ENCODE data around the gene TUBA1C.
"Not testable (repeated sequence)": the region's sequence is repeated elsewhere in the genome, so short reads cannot be mapped to it uniquely, and the experiment has no call there.

Gene TUBA1C

DNA sequence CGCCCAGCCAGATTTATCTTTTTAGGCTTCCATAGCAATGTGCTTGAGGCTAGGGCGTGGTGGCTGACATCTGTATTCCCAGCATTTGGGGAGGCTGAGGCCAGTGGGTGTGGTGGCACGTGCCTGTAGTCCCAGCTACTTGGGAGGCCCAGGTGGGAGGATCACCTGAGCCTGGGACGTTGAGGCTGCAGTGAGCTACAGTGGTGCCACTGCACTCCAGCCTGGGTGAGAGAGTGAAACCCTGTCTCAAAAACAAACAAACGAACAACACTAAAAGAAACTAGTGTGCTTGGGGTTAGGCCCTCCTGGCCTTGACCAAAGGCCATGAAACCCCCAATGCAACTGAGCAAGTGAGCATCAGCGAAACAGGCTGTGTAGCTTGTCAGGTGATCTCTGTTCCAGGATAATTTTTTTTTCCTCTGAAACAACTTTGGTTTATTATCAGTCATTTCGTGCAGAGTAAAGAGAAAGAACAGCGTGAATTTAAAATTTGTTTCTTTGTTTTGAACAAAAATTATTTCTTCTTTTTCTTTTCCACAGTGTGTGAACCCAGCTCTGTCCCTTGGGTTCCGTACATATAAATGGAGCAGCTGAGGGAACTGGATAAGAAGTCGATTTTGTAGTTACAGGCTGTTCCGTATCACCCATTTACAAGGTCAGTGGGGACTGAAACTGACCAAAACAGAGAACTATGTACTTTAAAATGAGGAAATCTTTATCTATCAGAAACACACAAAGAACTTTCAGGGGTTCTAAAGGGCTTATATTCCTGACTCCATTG is 8.8 kb upstream of the TUBA1C start:
- no peak for DNase-seq (ENCODE audit: low read depth in 2 of 2)

DNA sequence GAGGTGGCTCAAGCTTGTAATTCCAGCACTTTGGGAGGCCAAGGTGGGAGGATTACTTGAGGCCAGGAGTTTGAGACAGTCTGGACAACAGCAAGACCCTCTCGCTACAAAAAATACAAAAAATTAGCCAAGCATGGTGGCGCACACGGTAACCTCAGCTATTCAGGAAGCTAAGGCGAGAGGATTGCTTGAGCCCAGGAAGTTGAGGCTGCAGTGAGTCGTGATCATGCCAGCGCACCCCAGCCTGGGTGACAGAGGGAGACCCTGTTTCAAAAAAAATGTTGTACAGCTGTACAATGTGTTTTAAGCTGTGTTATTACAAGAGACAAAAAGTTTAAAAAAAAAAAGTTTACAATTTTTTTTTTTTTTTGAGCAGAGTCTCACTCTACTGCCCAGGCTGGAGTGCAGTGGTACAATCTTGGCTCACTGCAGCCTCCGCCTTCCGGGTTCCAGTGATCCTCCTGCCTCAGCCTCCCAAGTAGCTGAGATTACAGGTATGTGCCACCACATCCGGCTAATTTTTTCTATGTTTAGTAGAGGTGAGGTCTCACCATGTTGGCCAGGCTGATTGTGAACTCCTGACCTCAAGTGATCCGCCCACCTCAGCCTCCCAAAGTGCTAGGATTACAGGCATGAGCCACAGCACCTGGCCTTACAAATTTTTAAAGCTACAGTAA is 7.2 kb upstream of the TUBA1C start:
- DNase-seq (ENCODE audit: low read depth in 2 of 2), result not testable (repeated sequence)

DNA sequence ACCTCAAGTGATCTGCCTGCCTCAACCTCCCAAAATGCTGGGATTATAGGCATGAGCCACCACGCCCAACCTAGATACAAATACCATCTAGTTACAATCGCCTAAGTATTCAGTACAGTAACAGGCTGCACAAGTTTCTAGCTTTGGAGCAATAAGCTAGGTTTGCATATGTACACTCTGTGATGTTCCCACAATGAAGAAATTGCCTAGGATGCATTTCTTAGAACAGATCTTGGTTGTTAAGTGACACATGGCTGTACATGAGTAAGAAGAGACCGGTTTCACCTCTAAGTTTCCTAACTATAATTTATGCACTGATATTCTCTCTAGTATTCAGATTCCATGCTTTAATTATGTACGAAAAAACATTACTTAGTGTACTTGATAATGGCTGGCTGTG is 5.4 kb upstream of the TUBA1C start:
- DNase-seq (ENCODE audit: low read depth in 2 of 2), result no peak

GRCh38 chr12:49260166-49260565 is 4.7 kb upstream of the TUBA1C start:
- DNase-seq (ENCODE audit: low read depth in 2 of 2), result no peak

GRCh38 chr12:49260571-49261363 is 4.1 kb upstream of the TUBA1C start:
- DNase-seq (ENCODE audit: low read depth in 2 of 2), result no peak

- DNase-seq (ENCODE audit: low read depth in 2 of 2), result peak; percentile 62 to 65
Measured at GRCh38 chr12:49261721-49262120, 3.2 kb upstream of the TUBA1C start.

GRCh38 chr12:49263400-49263763 is 1.5 kb upstream of the TUBA1C start:
- no peak for DNase-seq (ENCODE audit: low read depth in 2 of 2)

- DNase-seq (ENCODE audit: low read depth in 2 of 2), result no peak
Measured at GRCh38 chr12:49264466-49264872, 413 bp upstream of the TUBA1C start.

GRCh38 chr12:49269191-49269590 is 4.3 kb downstream of the TUBA1C start:
- not testable (repeated sequence) for DNase-seq (ENCODE audit: low read depth in 2 of 2)

GRCh38 chr12:49272790-49273725 is 8.2 kb downstream of the TUBA1C start:
- DNase-seq (ENCODE audit: low read depth in 2 of 2), result no peak

- DNase-seq (ENCODE audit: low read depth in 2 of 2), result no peak
Measured at GRCh38 chr12:49273726-49274395, 9.0 kb downstream of the TUBA1C start.

DNA sequence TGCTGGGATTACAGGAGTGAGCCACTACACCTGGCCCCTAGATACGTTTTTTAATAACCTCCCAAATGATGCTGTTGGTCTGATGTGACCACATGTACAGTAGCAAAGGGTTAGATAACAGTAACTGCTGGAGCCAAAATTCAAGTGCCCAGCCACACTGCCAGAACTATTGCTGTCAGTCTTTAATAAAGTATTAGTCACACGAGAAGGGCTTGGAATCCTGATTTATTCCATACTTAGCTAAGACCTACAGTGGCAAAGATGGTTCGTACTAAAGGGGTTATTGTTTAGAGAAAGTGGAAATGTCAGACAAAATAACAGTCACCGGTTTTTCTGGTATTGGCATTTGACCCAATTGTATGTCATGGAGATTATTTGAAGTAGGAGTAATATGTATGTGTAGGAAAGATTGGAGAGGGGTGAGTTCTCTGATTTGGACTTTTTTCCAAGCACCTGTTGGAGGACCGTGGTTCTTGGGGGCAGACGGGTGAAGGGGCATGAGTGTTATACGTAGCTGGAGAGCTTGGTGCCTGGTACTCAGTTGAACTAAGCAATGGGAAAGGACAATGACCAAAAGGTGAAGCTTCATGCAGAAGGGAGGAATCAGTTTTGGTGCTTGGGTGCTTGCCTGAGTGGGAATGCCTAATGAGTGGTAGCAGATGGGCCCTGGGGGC is 9.7 kb downstream of the TUBA1C start:
- no peak for DNase-seq (ENCODE audit: low read depth in 2 of 2)

DNA sequence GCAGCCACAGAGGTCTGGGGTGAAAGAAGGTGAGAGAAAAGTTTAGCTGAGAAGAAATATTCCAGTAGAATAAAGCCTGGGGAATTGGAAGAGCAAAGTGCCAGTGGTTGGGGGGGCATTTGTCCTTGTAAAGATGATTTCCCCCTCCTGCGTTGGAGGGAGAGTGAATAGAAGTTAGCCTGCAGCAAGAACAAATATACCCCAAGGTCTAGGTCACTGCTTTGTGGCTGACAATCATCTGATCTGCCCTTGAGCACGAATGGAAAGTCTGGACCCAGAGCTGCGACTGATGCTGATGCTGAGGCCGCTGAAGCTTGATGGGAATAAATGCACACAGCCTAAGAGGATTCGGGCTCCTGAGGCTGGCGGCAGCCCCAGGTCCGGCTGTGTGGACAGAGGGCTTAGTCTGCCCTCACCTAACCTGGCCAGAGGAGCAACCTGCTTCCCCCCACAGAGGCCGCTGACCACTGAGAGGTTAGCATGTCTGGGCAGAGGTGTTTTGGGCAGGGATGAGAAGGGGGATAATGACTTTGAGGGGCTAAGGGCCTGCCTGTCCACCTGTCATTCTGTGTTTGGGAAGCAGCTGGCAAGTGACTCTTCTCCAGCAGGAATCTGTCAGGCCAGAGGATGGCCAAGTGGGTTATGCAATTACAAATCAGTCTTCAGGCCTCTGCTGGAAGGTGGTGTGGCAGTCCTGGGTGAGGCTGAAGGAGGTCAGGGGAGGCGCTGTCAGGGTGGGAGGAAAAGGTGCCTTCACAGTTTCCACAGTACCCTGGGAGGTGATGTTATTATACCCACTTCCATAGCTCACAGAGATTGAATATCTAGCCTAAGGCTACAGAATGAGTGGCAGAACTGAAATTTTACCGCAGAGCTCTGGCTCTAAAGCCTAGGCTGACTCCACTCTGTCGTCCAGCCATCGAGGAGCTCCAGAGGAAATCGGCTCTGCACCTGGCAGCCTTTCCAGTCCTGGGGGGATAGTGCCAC is 11.7 kb downstream of the TUBA1C start:
- DNase-seq (ENCODE audit: low read depth in 2 of 2), result no peak

- no peak for DNase-seq (ENCODE audit: low read depth in 2 of 2)
Measured at GRCh38 chr12:49277466-49277865, 12.6 kb downstream of the TUBA1C start.

DNA sequence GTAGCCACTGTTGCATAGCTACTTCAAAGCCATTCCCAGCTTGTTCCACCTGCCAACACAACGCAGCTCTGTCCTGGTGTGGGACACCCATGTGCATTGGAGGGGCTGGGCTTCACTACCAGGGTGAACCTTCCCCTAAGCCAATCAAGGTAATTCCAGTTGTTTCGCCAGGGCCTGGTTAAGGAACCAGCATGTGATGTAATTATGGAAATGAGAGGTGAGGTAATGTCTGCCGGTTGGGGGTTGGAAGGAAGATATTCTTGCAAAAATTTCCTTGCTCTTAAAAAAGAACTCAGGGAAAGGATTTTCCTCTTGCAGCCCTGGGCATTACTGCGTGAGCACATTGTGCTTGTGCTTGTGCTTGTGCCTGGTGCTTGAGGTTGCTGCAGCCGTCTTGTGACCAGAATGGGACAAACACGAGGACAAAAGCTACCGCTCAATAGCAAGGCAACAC is 14.9 kb downstream of the TUBA1C start:
- no peak for DNase-seq (ENCODE audit: low read depth in 2 of 2)

GRCh38 chr12:49280545-49280944 is 15.7 kb downstream of the TUBA1C start:
- DNase-seq (ENCODE audit: low read depth in 2 of 2), result not testable (repeated sequence)

- no peak for DNase-seq (ENCODE audit: low read depth in 2 of 2)
Measured at GRCh38 chr12:49282302-49282701, 17.4 kb downstream of the TUBA1C start.

DNA sequence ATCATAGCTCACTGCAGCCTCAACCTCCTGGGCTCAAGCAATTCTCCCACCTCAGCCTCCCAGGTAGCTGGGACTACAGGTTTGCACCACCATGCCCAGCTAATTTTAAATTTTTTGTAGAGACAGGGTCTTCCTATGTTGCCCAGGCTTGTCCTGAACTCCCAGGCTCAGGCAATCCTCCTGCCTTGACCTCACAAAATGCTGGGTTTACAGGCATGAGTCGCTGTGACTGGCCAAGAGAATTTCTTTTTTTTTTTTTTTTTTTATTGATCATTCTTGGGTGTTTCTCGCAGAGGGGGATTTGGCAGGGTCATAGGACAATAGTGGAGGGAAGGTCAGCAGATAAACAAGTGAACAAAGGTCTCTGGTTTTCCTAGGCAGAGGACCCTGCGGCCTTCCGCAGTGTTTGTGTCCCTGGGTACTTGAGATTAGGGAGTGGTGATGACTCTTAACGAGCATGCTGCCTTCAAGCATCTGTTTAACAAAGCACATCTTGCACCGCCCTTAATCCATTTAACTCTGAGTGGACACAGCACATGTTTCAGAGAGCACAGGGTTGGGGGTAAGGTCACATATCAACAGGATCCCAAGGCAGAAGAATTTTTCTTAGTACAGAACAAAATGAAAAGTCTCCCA is 18.0 kb downstream of the TUBA1C start:
- not testable (repeated sequence) for DNase-seq (ENCODE audit: low read depth in 2 of 2)

Data from fibroblast of skin of left biceps (primary cell).